Inflammatory macrophage (primary cell): ENCODE results near the gene PSAT1.
A peak's percentile ranks its signal among the peaks of the same experiment; 100 is the strongest.
"Not testable (repeated sequence)": the region's sequence is repeated elsewhere in the genome, so short reads cannot be mapped to it uniquely, and the experiment has no call there.

Source experiments
- DNase-seq, 2 donors: peaks; one replicate each; pipeline ENCODE4 v3.0.0-alpha.2; 2020 to 2022
- total RNA-seq, 18 experiments: gene quantifications; one replicate each; lab custom pipeline; 2026; ENCODE audit warnings: mixed read lengths in 6 of 18, inconsistent platforms in 2 of 18; lab: John Stamatoyannopoulos, UW

PSAT1 gene
- 5.5 to 37.5 (median 19.0) reads per million in 18 experiments for total RNA-seq

DNA sequence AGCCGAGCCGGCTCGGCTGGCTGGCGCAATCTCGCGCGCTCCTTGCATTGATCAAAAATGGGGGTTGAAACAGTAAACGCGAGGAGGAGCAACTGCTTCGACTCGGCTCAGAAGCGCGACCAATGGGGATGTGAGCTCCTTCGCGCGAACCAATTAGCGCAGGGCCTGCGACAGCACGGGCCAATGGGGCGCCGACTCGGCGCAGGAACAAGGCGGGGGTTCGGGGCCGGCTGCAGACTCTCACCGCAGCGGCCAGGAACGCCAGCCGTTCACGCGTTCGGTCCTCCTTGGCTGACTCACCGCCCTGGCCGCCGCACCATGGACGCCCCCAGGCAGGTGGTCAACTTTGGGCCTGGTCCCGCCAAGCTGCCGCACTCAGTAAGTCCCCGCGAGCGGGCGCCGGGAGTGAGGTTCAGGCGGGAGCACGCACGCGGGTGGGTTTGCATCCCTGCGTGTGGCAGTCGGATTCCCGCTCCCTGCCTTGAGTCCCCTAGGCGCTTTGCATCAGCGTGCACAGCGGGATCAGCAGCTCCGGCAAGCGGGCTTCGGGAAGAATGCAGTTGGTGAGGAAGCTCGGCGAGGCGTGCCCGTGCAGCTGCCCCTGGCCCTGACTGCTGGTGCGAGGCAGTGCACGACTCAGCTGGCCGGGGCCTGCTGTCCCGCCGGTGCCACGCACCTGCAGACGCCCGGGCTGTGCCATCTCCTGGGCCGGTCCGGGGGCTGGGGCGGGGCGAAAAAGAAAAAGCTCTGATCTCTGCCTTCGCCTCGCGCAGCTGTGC lies at the start of gene PSAT1:
TSS of gene PSAT1 (plus strand) at position 233 of the 779 bp plus-strand sequence. CDS start at position 319, 86 bp downstream.
- peak; percentile 92 to 93 for DNase-seq

DNA sequence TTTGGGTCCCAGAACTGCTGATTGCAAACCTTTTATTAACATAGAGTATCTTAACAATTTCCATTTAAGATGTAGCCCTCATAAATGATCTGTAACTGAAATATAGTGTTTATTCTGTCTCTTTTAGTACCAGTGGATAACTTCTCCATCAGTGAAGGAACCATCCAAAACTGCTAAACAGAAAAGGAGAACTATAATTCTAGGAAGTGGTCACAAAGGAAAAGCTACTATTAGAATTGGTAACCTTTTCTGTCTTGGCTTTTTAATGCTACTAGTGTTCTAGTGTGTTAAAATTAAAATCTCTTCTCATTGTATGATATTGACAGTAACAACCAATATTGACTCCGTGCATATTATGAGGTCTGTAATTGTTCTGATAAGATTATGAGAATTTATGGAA lies 48.3 kb upstream of the PSAT1 start:
- DNase-seq, result peak in 1 of 2 donors; percentile 53

DNA sequence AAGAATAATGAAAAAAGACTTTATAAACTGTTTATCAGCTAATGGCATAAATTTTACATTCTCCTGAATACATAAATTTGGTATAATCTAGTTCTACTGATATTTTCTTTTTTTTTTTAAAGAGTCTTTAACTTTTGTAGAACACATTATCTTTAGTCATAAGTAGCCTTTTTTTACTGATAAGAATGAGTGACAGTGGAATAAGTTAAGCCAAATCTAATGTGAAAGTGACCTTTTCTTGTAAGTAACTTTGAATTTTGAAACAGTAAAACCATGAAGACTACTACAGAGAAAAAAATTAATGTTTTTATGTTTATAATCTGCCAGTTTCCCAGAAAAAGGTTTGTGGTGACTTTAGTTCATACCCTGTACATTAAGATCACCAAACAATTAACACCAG lies 47.4 kb upstream of the PSAT1 start:
- DNase-seq, result no peak

DNA sequence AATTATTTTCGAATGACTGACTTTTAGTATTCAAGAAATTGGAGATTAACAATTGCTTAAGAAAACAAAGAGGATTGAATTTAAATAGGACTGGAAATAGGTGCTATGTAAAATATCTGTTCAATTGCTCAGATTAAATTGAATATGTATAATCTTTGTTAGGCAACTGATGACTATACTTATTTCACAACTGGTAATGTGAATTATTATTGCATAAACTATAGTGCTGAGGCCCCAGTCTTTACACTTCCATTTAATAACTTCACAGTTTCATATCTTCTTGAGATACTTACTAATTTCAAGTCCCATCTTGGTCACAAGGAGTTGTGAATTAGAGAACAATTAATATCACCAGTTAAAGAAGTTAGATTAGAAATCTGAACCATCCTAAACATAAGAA lies 44.3 kb upstream of the PSAT1 start:
- DNase-seq, result peak in 1 of 2 donors; percentile 66

DNA sequence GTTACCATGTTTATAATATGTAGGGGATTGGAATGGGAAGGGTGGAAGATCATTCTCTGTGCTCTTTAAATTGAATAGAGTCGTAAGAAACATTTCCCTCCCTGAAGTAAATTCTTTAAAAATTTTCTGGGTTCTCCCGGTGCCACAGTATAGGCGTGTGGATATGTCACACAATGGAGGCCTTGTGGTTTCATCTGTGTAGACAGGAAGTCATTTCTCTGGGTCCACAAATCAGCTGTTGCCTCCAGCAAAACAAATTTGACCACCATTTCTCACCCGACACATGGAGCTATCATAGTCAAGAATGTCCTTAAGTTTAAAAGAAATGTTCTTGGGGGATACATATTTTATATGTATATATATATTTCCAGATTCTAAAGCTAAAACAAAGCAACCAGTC lies 43.6 kb upstream of the PSAT1 start:
- no peak for DNase-seq

DNA sequence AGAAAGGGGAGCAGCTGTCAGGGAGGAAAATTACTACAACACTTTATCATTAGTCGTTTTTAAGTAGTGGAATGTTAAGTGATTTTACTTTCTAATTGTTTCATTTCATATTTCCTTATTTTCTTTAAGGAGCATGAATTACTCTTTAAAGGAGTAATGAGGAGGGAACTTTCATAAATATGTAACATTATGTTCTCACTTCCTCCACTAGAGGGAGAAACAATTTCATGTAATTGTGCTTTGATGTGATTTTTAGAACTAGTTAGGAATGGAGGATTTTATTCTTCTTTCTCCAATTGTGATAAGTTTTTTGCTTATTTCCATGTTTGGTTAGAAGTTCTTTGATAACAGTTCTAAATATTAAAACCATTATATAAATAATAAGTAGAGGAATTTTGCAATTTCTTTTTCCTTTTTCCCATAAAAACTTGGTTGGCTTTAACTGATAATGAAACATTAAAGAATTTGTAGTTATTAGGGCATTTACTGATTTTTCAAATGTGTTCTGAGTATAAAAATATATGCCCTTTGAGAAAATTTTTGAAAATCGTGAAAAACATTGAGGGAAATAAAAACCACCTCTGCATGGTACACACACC lies 35.4 kb upstream of the PSAT1 start:
- peak in 1 of 2 donors; percentile 52 for DNase-seq

DNA sequence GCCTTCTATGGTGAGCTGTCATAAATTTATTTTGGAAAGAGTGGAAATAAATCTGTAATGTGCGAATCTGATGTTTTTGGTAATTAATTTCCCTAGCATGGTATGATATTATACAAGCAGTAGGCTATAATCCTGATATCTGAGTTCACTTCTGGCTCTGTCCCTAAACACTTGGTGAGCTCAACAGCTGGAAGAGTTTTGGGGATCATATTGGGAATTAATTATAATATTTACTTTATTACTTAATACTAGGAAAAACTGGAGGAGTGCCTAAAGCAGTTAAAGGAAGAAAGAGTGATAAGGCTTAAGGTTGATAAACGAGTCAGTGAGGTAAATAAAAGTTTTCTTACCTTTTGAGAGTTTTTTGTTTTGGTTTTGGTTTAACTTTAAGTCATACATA lies 34.3 kb upstream of the PSAT1 start:
- DNase-seq, result no peak

DNA sequence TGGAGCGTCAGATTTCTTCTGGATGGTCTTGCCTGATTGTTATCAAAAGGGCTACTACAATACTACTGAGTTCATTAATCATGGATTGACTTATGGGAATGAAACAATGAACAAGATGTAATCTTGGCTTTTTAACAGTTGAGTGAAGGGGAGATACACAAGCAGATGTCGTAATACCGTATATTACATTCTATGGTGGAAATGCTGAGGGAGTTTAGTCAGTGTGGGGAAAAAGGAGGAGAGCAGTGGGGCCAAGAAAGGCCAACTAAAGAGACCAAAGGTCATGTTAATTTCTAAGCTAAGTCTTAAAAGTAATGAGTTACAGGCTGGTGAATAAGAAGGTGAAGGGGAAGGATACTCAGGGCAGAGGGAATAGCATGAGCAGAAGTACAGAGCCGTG lies 29.0 kb upstream of the PSAT1 start:
- DNase-seq, result no peak

DNA sequence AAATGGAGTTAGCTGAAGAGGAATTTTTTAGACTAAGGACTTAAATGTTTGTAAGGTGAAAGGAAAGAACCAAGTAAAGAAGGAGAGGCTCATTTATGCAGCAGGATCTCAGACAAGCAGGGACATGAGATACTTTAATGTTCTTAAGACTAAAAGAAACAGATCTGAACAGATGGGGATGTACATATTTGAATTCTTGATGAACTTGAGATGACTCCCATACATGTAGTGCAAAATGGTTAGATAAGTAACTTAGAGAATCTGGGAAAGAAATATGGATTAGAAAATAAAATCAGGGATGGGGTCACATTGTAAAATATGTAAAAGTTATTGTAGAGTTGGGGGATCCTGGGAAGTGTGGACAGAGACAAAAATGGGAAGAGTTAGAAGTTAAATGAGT lies 27.1 kb upstream of the PSAT1 start:
- no peak for DNase-seq

DNA sequence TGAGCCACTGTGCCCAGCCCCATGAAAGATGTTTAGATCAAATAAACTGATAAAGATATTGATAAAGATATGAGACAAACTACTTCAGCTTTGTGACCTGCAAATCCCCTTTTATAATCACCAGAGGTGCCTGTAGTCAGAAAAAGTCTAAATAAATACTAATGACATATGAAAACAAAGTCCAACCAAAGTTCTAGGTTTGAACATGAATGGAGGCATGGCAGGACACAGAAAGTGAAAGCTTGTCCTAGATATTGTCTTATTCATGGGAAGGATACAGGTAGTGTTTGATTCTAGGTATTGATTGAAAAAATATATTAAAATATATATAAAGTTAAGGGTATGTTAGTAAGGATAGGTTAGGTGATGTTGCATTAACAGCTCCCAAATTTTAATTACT lies 24.6 kb upstream of the PSAT1 start:
- DNase-seq, result no peak

DNA sequence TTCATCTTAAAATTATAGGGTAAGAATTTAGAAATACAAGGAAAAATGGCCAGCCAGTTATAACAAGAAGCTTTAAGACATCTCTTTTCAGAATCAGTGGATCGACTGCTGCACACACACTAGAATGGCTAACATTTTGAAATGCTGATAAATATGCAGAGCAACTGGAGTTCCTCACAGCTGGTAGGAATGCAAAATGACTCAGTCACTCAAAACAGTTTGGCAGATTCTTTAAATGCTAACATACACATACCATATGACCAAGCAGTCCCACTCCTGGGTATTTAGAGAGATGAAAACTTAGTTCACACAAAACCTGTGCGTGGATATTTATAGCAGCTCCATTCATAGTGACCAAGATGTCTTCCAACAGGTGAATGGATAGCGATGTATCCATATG lies 23.2 kb upstream of the PSAT1 start:
- no peak for DNase-seq

DNA sequence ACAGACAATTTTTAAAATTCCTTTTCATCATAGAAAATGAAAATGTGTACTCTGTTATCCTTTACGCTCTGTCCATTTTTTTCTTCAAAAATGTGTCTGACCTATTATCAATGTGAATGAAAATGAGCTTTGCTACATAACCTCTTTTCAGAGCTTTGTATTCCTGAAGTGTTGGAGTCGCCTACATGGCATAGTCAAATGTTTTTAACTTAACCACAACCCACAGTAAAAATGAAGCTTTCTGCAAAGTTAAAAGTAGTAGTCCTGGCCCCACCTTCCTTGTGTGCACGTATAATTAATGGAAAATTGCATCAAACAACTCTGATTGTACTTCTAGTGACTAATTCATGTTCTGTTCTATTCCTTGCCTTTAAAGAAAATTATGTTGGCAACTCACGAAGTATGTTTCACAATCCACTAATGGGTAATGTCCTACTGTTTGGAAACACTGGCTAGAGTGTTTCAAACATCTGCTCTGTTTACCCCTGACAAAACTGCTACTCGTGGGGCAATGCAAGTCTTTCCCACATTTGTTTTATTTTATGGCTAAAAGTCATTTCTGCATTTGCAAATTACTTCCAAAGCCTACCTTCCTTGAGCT lies 18.6 kb upstream of the PSAT1 start:
- peak; percentile 6 to 47 for DNase-seq

DNA sequence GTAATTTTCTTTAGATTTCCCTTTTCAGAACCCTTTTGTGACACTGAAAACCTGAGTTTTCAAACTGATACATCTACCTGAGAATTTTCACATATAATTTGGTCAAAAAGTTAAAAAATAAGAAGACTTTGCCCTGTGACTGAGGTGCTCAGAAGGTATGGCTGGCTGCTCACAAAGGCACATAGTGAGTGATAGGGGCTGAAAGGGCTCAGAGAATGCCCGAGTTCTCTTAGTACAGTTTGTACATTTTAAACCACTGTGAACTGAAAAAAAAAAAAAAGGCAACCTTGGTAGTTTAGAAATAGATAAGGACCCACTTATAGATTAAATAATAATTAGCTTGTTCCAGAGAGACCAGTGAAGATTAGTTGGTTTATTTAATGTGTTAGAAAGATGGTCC lies 18.1 kb upstream of the PSAT1 start:
- no peak for DNase-seq

DNA sequence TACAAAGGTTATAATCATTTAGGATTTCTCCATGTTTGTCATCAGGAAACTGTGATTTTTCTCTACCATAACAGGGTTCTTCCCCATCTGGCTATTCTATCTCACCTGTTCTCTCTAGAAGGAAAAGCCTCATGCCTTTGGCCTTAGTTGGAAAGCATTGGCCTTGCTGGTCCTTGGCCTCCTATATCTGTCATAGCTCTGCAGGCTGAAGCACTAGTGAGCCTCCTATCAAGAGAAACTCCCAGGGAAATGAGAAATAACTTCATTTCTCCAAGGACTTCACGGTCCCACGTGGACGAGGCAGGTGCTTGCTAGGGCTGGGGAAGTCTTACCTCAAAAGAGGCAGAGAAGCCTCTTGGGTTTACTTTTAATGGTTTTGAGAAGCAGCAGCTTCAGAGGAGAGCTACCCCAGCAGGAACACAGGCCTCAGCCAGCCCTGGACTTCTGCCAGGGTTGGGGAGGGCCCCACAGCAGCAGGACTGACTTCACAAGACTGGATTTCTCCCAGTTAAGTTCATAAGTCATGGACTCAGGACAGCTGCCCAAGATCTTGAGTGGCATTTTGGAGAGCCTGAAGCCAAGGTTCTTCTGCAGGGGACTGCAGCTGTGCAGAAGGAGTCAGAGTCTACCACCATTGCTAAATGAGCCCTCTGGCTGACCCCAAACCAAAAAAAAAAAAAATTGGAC lies 15.8 kb upstream of the PSAT1 start:
- DNase-seq, result no peak

DNA sequence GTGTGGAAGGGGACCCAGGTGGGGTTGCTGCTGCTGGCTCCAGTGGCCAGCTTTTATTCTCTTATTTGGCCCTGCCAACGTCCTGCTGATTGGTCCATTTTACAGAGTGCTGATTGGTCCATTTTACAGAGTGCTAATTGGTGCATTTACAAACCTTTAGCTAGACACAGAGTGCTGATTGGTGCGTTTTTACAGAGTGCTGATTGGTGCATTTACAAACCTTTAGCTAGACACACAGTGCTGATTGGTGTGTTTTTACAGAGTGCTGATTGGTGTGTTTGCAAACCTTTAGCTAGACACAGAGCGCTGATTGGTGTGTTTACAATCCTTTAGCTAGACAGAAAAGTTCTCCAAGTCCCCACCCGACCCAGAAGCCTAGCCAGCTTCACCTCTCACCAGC lies 12.7 kb upstream of the PSAT1 start:
- DNase-seq, result not testable (repeated sequence)

DNA sequence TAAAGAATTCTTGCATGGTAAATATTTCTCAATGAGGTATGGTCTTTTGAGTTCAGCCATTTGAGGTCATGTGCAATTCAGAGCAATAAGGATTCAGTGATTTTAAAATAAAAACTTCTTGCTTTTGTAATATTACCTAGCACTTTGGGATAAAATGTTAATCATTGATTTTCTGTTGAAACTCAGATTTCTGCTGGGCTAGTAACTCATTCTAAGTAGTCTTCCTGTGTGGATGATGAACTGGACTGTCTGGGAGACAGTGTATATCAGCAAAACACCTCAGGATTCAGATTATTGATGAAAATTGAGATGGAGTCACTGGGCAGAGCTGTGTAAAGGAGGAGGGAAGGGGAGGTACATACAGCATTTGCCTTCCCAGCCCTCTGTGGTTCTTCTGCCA lies 10.8 kb upstream of the PSAT1 start:
- DNase-seq, result no peak

DNA sequence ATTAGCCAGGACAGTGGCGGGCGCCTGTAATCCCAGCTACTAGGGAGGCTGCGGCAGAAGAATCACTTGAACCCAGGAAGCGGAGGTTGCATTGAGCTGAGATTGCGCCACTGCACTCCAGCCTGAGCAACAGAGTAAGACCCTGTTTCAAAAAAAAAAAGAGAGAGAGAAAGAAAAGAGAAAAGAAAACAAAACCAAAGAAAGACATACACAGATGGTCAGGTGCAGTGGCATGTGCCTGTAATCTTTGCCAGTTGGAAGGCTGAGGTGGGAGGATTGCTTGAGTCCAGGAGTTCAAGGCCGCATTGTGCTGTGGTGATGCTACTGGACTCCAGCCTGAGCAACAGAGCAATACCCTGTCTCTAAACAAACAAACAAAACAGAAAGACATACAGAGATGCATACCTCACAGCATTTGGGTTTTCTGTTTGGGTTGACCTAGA lies 10.0 kb upstream of the PSAT1 start:
- no peak for DNase-seq

DNA sequence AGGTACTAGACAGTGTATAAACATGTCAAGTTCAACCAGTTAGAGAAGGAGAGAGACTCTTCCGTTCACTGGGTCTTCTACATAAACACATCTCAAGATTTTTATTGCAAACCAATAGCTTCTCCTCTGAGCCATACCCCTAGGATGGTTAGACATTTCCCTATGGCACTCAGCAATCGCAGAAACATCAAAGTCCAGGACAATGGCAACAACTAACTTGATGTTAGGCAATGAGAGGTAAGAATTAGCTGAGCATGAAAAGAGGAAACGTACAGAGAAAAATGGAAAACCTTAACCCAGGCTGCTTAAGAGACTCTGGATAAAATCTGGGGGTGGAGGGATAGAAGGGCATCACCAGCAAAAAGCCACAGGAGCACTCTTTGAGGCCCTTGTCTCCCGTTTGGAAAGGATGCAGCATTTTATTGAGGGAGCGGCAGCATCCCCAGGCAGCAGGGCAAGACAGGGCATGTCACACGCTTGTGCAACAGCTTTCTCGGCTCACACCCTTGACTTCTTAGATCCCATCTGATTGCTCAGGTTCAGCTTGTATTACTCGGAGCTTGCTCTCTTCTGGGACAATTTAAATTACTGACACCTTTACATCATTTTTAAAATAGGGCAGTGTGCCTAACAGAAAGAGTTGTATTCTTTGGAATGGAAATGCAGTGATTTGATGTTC lies 8.6 kb upstream of the PSAT1 start:
- DNase-seq, result no peak

DNA sequence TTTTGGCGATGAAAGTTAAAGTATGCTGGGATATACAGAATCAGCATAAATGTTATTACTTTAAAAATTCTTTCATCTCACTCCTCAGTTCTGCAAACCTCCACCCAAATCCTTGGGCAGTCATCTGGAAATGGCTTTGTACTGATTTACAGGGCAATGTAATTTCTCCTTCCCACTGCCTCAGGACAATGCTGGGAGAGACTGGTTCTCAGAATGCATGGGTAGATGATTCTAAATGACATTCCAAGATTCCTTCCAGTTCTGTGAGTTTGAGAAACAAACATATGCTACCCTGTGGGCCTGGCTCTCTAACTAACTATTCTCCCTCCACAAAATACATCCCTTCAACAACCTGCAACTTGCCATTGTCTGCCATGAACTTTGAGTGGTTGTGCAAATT lies 7.5 kb upstream of the PSAT1 start:
- DNase-seq, result no peak

DNA sequence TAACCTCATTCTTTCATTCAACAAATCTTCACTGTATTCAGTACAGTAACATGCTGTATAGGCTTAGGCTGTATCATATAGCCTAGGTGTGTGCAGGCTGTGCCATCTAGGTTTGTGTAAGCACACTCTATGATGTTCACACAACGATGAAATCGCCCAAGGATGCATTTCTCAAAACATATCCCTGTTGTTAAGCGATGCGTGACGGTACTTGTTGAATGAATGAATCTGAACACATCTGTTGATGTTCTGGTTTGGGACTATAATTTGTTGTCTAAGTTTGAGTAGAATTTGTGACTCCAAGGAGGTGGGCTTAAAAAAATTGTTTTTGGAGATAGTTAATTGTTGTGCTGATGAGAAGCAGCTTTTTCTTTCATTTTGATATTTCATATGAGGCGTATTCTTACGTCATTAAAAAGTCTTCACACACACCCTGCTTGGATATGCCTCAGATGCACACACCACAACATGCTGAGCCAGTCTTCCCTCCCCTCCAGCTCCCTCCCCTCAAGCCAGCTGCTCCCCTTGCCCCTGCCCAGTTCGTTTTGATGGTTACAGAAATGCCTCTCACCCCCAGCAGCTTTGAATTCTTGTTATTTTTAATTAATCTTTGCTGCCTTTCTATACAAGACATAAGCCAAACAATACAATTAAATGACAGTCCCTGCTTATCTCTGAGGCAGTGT lies 5.5 kb upstream of the PSAT1 start:
- no peak for DNase-seq

DNA sequence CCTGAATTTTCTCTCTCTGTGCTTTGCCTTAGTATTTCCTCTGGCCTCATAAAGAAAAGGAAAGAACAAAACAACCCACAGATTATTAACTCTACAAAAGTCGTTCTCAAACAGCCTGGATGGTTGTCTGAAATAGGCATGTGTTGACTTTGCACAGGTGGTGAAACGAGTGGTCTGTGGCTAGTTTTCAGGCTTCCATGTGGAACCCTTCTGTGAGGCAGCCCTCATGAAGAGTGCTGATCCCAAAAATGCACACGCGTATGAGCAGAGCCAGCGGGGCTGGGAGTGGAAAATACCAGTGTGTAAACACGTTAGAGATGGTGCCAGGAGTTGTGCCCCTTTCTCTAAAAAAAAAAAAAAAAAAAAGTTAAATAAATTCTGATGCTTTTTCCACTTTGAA lies 4.9 kb upstream of the PSAT1 start:
- DNase-seq, result no peak
